Stimulated activated CD8-positive, alpha-beta memory T cell treated with anti-CD3 and anti-CD28 coated beads, Interleukin-2, amount 100 ng/mL, for 1 hour (primary cell): ENCODE results near the gene ATP13A3.

ENCODE experiments used
- DNase-seq, 2 donors: peaks; one replicate each; pipeline ENCODE4 v3.0.0-alpha.2; 2020; ENCODE audit warnings: low read depth in 2 of 2

Gene ATP13A3

DNA sequence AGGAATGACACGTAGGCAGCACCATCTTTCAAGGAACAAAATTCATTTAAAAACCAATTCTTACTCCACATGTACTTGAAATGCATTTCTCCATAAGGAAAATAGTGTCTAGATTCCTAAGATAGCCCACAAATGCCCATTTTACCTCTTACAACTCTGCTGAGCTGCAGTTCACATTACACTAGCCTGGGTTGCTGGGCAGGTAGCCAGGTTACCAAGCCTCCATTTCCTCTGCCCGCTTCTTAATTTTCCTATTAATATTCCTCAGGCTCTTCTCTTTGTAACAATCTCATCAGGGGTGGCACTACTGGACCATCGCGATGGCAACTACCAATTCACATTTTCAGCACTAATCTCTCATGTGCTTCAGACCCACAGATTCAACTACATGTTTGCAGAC lies 10.8 kb downstream of the ATP13A3 start:
- no peak for DNase-seq

- DNase-seq: no peak
Observed at GRCh38 chr3:194475138-194475932, 11.5 kb downstream of the ATP13A3 start.

DNA sequence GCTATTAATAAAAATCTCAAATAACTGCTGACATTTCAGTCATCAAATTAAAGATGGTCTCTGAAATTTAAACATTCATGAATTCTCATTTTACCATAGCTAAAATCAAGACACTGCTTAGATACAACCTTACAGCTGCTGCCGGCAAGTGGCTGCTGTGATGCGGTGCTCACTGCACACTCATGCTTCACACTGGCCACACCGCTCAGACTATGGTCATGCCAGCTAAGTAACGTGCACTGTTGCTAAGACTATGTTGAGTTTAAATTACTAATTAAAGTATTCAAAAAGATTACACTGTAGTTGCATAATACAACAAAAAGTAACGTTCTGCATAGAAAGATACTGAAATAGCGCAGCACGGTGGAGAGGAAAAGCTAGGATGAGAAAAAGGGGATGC lies 12.1 kb downstream of the ATP13A3 start:
- DNase-seq: no peak

GRCh38 chr3:194472290-194472920 lies 14.4 kb downstream of the ATP13A3 start:
- DNase-seq: no peak

- DNase-seq: no peak
Observed at GRCh38 chr3:194471863-194472262, 14.9 kb downstream of the ATP13A3 start.

DNA sequence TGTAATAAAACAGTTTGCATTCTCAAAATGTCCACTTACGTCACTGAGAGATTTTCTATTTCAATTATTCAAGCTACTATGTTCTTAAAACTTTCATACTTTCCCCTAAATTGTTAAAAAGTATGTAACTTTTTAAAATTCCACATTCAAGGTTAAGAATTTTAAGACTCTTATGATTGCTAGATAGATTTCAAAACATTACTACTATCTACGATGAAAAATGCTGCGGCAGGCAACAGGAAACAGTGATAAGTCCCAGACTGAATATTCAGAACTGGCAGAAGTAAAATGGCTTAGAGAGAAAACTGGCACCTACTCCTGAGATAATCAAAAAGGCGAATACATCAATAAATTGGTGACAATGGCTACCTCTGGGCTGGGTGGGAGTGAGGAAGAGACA lies 16.2 kb downstream of the ATP13A3 start:
- DNase-seq: no peak

DNA sequence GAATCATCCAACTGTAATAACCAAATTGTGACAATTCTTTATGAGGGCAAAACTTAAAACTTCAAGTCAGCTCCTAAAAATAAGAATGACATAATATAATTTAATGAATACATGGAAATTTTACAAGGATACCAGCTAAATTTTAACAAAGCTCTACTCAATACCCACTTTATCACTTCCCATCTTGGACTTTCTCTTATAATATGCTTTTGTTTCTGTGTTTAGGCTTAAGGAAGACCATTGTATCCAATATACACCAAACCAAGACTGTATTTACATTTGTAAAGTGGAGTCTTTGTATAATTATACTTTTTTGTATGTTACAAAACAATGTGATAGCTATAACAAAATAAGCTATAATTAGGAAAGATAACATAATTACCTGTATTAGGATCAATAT lies 16.8 kb downstream of the ATP13A3 start:
- no peak for DNase-seq

DNA sequence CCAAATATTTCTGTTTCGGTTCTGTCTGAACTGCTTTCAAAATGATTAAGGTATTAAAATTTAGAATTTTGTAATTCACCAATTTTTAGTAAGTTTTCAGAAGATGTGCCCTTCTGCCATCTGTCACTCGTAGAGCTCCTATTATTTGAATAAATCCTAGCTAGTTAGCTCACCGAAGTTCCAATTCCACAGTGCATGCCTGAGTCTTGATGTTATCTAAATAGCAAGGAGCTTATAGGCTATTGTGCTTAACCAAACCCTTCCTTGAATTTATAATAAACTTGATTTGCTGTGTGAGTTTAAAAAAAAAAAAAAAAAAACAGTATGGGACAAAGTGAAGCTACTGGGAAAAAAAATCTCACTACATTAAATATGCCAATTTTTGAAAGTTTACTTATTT lies 18.7 kb downstream of the ATP13A3 start:
- no peak for DNase-seq

DNA sequence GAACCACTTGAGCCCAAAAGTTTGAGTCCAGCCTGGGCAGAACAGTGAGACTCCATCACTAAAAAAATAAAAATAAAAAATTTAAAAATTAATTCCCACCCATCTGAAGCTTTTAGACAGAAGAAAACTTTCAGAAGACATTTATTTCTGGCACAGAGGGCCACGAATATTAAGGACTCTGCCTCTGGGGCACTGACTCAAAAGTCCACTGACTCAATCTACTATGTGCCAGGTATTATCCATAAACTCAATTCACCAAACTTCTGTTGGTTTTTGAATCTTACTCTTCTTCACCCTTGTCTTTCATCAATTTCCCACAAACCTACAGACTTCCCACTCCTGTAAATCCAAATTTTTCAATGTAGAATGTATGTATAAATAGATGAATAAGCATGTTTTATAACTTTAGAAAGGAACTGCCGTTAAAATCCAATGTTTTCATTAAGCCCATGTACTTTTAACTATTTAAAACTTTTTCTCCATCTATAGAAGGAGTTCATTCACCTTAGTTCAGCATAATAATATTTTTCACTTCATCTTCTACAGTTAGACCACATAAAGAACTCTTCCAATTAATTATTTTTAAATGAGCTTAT lies 19.9 kb downstream of the ATP13A3 start:
- no peak for DNase-seq

GRCh38 chr3:194465920-194466570 lies 20.8 kb downstream of the ATP13A3 start:
- DNase-seq: no peak

- DNase-seq: no peak
Observed at GRCh38 chr3:194465246-194465645, 21.6 kb downstream of the ATP13A3 start.

DNA sequence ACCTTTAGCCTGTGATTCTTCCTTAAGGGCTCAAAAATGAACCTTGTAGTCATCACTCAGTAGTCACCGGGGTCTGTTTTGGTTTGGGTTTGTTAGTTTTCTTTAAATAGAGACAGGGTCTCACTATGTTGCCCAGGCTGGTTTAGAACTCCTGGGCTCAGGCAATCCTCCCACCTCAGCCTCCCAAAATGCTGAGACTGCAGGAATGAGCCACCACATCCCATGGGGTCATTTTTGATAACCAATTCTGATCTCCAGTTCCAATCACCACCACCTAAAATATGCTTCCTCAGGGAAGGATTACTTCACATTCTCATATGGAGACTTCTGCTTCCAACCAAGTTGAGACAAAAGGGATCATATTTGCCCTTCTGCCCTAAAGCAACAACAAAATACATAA lies 22.1 kb downstream of the ATP13A3 start:
- DNase-seq: no peak

DNA sequence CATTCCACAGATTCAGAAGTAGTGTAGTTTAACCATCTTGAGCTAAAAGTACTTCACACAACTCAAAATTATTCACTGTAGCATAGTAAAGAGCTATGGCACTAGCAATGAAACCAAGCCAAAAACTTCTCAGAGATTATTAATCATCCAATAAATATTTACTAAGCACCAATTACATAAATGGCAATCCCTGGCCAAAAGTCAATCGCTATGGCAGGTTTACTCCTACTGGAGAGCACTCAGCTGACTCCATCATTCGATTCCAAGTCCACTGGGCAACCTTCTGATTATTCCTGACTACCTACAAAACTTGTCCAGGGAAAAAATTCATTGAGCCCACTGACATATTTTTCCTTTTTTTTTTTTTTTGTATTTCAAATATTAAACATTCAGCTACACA lies 23.9 kb downstream of the ATP13A3 start:
- no peak for DNase-seq

DNA sequence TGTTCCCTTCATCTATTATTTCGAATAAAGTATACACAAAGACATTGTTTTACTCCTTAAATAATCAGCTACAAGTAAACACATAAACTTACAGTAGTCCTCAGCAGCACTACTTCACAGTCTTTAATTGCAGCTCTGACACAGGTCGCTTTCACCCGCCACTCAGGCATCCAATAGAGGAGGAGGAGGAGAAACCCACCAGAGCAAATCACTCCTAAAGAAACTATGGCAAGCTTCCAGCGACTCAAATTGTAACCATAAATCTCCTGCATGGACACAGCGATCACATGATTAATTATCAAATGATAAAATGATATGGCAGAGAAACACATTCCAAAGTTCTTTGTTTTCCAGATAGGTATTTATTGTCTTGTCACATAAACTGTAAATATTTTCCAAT lies 26.2 kb downstream of the ATP13A3 start:
- no peak for DNase-seq

DNA sequence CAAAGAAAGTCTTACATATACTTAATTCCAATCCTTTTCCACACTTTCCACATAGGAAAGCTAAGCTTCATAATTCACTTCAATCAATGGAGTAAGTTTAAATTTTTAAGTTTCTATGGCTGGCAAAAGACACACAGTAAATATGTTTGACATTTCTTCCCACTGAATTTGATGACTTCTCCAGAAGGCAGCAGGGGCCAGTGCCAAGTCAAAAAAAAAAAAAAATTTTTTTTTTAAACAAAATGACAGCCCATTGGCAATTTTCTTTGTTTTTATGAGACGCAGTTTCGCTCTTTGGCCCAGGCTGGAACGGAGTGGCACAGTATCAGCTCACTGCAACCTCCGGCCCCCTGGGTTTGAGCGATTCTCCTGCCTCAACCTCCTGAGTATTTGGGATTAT lies 28.7 kb downstream of the ATP13A3 start:
- DNase-seq: no peak

DNA sequence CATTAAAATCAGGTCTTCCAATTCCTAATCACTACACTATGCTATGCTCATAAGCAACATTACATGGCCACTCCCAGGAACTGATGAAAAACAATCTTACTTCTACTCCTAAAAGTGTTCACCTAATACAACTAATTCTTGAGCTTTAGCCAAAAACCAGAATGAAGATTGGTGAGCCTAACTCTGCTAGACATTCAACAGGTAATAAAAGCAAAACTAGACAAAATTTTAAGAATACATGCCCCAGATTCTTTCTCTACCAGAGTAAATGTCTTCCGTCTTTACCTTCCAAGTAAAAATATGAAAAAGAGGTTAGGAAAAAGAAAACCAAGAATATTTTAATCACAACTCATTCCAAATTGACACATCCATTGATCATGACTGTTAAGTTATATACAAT lies 31.3 kb downstream of the ATP13A3 start:
- no peak for DNase-seq

GRCh38 chr3:194450341-194450740 lies 36.5 kb downstream of the ATP13A3 start:
- DNase-seq: no peak

DNA sequence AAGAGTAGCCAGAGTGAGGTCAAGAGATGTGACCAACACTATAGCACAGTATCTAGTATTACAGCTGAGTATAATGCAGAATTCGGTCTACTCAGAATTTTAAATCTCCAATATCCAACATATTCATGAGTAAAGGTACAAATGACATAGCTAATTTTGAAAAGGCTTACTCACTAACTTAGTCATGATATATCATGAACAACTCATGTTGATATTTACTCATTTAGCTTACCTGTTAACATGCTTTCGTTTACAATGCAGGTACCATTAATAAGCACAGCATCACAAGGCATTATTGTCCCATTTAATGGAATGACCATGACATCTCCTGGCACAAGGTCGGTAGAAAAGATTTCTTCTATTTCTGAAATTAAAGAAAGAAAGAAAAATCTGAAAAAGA lies 36.9 kb downstream of the ATP13A3 start:
- DNase-seq: no peak

DNA sequence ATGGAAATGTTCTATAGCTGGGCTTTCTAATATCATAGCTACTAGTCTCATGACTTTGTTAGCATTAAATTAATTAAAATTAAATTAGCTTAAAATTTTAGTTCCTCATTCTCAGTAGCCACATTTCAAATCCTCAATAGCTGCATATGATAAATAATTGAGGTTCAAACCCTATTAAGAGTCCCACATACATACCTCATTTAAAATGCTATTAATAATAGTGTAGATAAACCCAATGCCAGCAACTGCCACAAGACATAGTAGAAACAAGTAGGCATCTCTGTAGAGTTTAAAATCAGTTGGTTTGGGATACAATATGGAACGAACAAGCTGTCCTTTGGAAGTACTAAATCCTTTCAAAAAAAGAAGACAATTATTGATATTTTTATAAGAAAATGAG lies 39.1 kb downstream of the ATP13A3 start:
- DNase-seq: no peak

DNA sequence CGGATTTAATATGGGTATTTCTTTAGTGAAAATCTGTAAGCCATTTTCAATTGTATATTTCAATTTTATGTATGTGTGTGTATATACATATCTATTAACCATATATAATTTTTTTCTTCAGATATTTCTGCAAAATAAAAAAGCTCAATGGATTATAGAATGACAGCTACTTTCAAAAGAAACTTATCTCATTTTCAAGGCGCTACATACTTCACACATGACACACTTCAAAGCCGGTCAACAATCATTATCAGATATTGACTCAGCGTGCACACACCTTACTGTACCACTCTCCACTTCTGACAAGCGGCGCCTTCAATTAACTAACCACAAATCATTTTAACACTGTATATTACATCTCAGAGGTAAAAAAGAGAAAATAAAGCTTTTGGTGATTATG lies 39.6 kb downstream of the ATP13A3 start:
- no peak for DNase-seq

GRCh38 chr3:194446754-194447153 lies 40.0 kb downstream of the ATP13A3 start:
- no peak for DNase-seq

GRCh38 chr3:194446172-194446571 lies 40.6 kb downstream of the ATP13A3 start:
- no peak for DNase-seq

GRCh38 chr3:194443901-194444300 lies 42.9 kb downstream of the ATP13A3 start:
- no peak for DNase-seq
